ENCODE measurements around the gene MACC1. TPM values are rescaled to one million over a fixed set of nuclear protein-coding genes. Genes with fewer than 3 reads are reported as not detected.

MACC1 gene
- polyA plus RNA-seq, 3 donors, result 6.9 to 13.6 (median 8.6) TPM

GRCh38 chr7:20229646-20230500 lies 12.7 kb upstream of the MACC1 start:
- DNase-seq, result no peak

GRCh38 chr7:20229081-20229480 lies 11.9 kb upstream of the MACC1 start:
- DNase-seq, result no peak

- DNase-seq, result no peak
Observed at GRCh38 chr7:20228654-20229053, 11.5 kb upstream of the MACC1 start.

GRCh38 chr7:20227291-20227795 lies 10.2 kb upstream of the MACC1 start:
- no peak for DNase-seq

- no peak for DNase-seq
Observed at GRCh38 chr7:20226860-20227259, 9.7 kb upstream of the MACC1 start.

- DNase-seq, result no peak
Observed at GRCh38 chr7:20225384-20225783, 8.2 kb upstream of the MACC1 start.

- no peak for DNase-seq
Observed at GRCh38 chr7:20224025-20224424, 6.8 kb upstream of the MACC1 start.

- no peak for DNase-seq
Observed at GRCh38 chr7:20223356-20223755, 6.2 kb upstream of the MACC1 start.

- DNase-seq, result no peak
Observed at GRCh38 chr7:20222219-20222828, 5.1 kb upstream of the MACC1 start.

- DNase-seq, result no peak
Observed at GRCh38 chr7:20220921-20221547, 3.9 kb upstream of the MACC1 start.

GRCh38 chr7:20220293-20220761 lies 3.1 kb upstream of the MACC1 start:
- DNase-seq, result no peak

GRCh38 chr7:20219446-20220292 lies 2.5 kb upstream of the MACC1 start:
- no peak for DNase-seq

- DNase-seq, result no peak
Observed at GRCh38 chr7:20219062-20219445, 1.9 kb upstream of the MACC1 start.

GRCh38 chr7:20218279-20218678 lies 1.1 kb upstream of the MACC1 start:
- DNase-seq, result no peak

- no peak for DNase-seq
Observed at GRCh38 chr7:20216406-20217036, 663 bp downstream of the MACC1 start.

- no peak for DNase-seq
Observed at GRCh38 chr7:20214921-20215669, 2.1 kb downstream of the MACC1 start.

GRCh38 chr7:20214132-20214531 lies 3.1 kb downstream of the MACC1 start:
- DNase-seq, result no peak

GRCh38 chr7:20213378-20213777 lies 3.8 kb downstream of the MACC1 start:
- no peak for DNase-seq

- no peak for DNase-seq
Observed at GRCh38 chr7:20211376-20211775, 5.8 kb downstream of the MACC1 start.

GRCh38 chr7:20208651-20209307 lies 8.4 kb downstream of the MACC1 start:
- DNase-seq, result no peak

All from renal pelvis (tissue), 4 donors.